ENCODE data around the gene RASD2.

- TF ChIP-seq EZH2 (IDR thresholded peaks at IDR 0.05) (no peak), POLR2AphosphoS5 (IDR thresholded peaks at IDR 0.05; ENCODE audit: borderline replicate concordance, low read depth, low read length) (no peak)
Observed at GRCh38 chr22:35539487-35539886, 1.1 kb upstream of the RASD2 start.

All from SK-N-MC (cell line).